GM13976 (cell line): ENCODE measurements around the gene GRM4.
A peak's percentile ranks its signal among the peaks of the same experiment; 100 is the strongest.

ENCODE experiments used
- DNase-seq: peaks from one replicate; pipeline ENCODE4 v3.0.0; 2012; ENCODE audit warnings: low spot score
- CTCF ChIP-seq: IDR thresholded peaks from 2 replicates; pipeline ENCODE4 v1.5.1; 2012; ENCODE audit warnings: borderline replicate concordance, mild to moderate bottlenecking; ENCODE audit not compliant: insufficient read depth; ENCODE audit errors: extremely low read depth, missing control alignments, control extremely low read depth
- in situ Hi-C: fragments of 300-500 bp; cut with MboI; formaldehyde crosslinking; loops from one replicate; pipeline ENCODE4 v1.12.0; 2022; ENCODE audit warnings: low sequenced_read_pairs, mixed read lengths, inconsistent platforms; ENCODE audit not compliant: unreplicated experiment

GRM4 gene

GRCh38 chr6:34125939-34126338 is 19.9 kb downstream of the GRM4 start:
- no peak for TF ChIP-seq CTCF
- no peak for DNase-seq
- in situ Hi-C loops: no loop called here

GRCh38 chr6:34120953-34121675 is 24.8 kb downstream of the GRM4 start:
- no peak for DNase-seq
- no peak for TF ChIP-seq CTCF
- in situ Hi-C loops: no loop called here

- DNase-seq: no peak
- TF ChIP-seq CTCF: no peak
- in situ Hi-C loops: no loop called here
Measured at GRCh38 chr6:34115915-34116314, 30.0 kb downstream of the GRM4 start.

- in situ Hi-C loops: no loop called here
- no peak for TF ChIP-seq CTCF
- DNase-seq: peak; percentile 73
Measured at GRCh38 chr6:34115403-34115795, 30.5 kb downstream of the GRM4 start.

GRCh38 chr6:34114695-34115402 is 31.0 kb downstream of the GRM4 start:
- in situ Hi-C loops: no loop called here
- no peak for DNase-seq
- TF ChIP-seq CTCF: no peak

- no peak for TF ChIP-seq CTCF
- in situ Hi-C loops: no loop called here
- no peak for DNase-seq
Measured at GRCh38 chr6:34113532-34113931, 32.4 kb downstream of the GRM4 start.
